Measurements from ENCODE around the gene NFYA. TPM values are rescaled to one million over a fixed set of nuclear protein-coding genes. Genes with fewer than 3 reads are reported as not detected.

Gene NFYA
- total and polyA plus RNA-seq, 2 of the 13 experiments (the other 11 are each of a cell fraction or from before 2014, with no cell fraction given), result 16.0 to 22.9 TPM

DNA sequence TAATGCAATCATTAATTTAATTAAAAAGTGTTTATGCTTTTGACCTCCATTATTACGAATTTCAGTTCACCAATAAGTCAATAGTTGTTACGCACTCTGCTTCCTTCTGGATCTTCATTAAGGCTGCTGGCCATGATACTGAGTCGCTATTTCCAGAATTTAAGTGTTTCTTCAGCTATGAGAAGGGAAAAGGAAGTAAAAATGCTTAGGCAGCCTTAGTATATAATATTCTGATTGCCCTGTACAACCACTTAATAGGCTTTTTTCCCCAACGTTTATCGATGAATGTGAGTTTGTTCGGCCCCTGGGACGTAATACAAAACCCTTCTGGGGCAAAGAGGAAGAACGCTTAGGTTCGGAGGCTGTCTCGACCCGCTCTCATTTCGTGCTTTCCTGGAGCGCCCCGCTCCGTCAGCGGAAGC is 1.3 kb upstream of the NFYA start (continued):
- TF ChIP-seq ZNF878 (CRISPR knock-in tag; IDR thresholded peaks at IDR 0.05) (no peak), NKX3-1 (CRISPR knock-in tag; IDR thresholded peaks at IDR 0.05) (no peak), SMAD3 (CRISPR knock-in tag; IDR thresholded peaks at IDR 0.05) (no peak), RBM39 (IDR thresholded peaks at IDR 0.05; ENCODE audit: low read depth, low read length, poor library complexity, severe bottlenecking) (no peak), KDM5A (IDR thresholded peaks at IDR 0.05; ENCODE audit: borderline replicate concordance, low read length) (peak; percentile 58; the same call in 1 of the 2 replicates), KMT2A (CRISPR knock-in tag; IDR thresholded peaks at IDR 0.05) (peak; percentile 57; the same call in 1 of the 2 replicates), ZKSCAN5 (CRISPR knock-in tag; IDR thresholded peaks at IDR 0.05) (no peak), BRD4 (CRISPR knock-in tag; IDR thresholded peaks at IDR 0.05) (no peak), ZC3H4 (CRISPR knock-in tag; IDR thresholded peaks at IDR 0.05; ENCODE audit: borderline replicate concordance) (no peak), ZNF431 (CRISPR knock-in tag; IDR thresholded peaks at IDR 0.05; ENCODE audit: borderline replicate concordance, low read depth) (peak; percentile 10; the same call in 1 of the 2 replicates), NFIB (CRISPR knock-in tag; IDR thresholded peaks at IDR 0.05; ENCODE audit: borderline replicate concordance) (no peak), NR1H2 (CRISPR knock-in tag; IDR thresholded peaks at IDR 0.05; ENCODE audit: borderline replicate concordance, low read depth) (no peak), ZNF501 (CRISPR knock-in tag; IDR thresholded peaks at IDR 0.05) (no peak), WIZ (CRISPR knock-in tag; IDR thresholded peaks at IDR 0.05) (no peak), ZNF879 (CRISPR knock-in tag; IDR thresholded peaks at IDR 0.05) (0 out of 2 replicates have a peak, but pooled peaks have one; percentile 33), ZNF10 (CRISPR knock-in tag; IDR thresholded peaks at IDR 0.05; ENCODE audit: borderline replicate concordance, low read depth) (no peak), SP140L (CRISPR knock-in tag; IDR thresholded peaks at IDR 0.05; ENCODE audit: borderline replicate concordance) (no peak), ZFY (CRISPR knock-in tag; IDR thresholded peaks at IDR 0.05) (no peak)
- TF ChIP-seq, protein P1, sequence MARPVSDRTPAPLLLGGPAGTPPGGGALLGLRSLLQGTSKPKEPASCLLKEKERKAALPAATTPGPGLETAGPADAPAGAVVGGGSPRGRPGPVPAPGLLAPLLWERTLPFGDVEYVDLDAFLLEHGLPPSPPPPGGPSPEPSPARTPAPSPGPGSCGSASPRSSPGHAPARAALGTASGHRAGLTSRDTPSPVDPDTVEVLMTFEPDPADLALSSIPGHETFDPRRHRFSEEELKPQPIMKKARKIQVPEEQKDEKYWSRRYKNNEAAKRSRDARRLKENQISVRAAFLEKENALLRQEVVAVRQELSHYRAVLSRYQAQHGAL (CRISPR knock-in tag; IDR thresholded peaks at IDR 0.05; ENCODE audit: not compliant biosample characterization), result no peak
- TF ChIP-seq, protein P2, sequence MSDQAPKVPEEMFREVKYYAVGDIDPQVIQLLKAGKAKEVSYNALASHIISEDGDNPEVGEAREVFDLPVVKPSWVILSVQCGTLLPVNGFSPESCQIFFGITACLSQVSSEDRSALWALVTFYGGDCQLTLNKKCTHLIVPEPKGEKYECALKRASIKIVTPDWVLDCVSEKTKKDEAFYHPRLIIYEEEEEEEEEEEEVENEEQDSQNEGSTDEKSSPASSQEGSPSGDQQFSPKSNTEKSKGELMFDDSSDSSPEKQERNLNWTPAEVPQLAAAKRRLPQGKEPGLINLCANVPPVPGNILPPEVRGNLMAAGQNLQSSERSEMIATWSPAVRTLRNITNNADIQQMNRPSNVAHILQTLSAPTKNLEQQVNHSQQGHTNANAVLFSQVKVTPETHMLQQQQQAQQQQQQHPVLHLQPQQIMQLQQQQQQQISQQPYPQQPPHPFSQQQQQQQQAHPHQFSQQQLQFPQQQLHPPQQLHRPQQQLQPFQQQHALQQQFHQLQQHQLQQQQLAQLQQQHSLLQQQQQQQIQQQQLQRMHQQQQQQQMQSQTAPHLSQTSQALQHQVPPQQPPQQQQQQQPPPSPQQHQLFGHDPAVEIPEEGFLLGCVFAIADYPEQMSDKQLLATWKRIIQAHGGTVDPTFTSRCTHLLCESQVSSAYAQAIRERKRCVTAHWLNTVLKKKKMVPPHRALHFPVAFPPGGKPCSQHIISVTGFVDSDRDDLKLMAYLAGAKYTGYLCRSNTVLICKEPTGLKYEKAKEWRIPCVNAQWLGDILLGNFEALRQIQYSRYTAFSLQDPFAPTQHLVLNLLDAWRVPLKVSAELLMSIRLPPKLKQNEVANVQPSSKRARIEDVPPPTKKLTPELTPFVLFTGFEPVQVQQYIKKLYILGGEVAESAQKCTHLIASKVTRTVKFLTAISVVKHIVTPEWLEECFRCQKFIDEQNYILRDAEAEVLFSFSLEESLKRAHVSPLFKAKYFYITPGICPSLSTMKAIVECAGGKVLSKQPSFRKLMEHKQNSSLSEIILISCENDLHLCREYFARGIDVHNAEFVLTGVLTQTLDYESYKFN (CRISPR knock-in tag; conservative IDR thresholded peaks at IDR 0.05), result no peak
- TF ChIP-seq, protein P3, sequence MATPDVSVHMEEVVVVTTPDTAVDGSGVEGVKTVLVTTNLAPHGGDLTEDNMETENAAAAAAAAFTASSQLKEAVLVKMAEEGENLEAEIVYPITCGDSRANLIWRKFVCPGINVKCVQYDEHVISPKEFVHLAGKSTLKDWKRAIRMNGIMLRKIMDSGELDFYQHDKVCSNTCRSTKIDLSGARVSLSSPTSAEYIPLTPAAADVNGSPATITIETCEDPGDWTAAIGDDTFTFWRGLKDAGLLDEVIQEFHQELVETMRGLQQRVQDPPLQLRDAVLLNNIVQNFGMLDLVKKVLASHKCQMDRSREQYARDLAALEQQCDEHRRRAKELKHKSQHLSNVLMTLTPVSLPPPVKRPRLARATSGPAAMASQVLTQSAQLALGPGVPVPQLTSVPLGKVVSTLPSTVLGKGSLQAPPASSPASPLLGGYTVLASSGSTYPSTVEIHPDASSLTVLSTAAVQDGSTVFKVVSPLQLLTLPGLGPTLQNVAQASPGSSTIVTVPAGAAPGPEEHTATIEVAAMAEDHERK (CRISPR knock-in tag; IDR thresholded peaks at IDR 0.05; ENCODE audit: low read depth), result no peak
- TF ChIP-seq, protein P4, sequence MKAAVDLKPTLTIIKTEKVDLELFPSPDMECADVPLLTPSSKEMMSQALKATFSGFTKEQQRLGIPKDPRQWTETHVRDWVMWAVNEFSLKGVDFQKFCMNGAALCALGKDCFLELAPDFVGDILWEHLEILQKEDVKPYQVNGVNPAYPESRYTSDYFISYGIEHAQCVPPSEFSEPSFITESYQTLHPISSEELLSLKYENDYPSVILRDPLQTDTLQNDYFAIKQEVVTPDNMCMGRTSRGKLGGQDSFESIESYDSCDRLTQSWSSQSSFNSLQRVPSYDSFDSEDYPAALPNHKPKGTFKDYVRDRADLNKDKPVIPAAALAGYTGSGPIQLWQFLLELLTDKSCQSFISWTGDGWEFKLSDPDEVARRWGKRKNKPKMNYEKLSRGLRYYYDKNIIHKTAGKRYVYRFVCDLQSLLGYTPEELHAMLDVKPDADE (CRISPR knock-in tag; IDR thresholded peaks at IDR 0.05), result no peak
- TF ChIP-seq, protein P5, sequence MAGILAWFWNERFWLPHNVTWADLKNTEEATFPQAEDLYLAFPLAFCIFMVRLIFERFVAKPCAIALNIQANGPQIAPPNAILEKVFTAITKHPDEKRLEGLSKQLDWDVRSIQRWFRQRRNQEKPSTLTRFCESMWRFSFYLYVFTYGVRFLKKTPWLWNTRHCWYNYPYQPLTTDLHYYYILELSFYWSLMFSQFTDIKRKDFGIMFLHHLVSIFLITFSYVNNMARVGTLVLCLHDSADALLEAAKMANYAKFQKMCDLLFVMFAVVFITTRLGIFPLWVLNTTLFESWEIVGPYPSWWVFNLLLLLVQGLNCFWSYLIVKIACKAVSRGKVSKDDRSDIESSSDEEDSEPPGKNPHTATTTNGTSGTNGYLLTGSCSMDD (CRISPR knock-in tag; IDR thresholded peaks at IDR 0.05), result no peak
